GM19023 (cell line): ENCODE data around the gene ATP23.

Experiments used
- ATAC-seq: cut with Tn5 transposase; IDR thresholded peaks from one replicate; pipeline ENCODE4 v1.9.1; 2021; ENCODE audit warnings: mild to moderate bottlenecking, moderate library complexity; ENCODE audit not compliant: unreplicated experiment

ATP23 gene

DNA sequence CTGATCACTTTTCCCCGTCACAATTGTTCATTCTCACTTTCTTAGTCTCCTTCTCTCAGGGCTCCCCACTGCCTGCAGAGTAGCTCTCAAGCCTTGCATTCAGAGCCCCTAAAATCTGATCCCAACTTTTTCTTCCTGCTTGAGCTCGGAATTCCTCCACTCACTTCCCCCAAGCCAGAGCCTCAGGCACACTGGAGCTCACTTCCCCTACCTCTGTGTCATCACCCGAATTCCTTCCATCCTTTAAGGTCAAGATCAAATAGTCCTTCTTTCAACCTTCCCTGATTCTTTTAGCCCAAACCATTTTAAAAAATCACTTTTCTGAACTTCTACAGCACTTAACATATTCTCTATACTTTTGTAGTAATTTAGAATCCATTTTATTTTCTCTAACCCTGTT lies 34.1 kb upstream of the ATP23 start:
- no peak for ATAC-seq

DNA sequence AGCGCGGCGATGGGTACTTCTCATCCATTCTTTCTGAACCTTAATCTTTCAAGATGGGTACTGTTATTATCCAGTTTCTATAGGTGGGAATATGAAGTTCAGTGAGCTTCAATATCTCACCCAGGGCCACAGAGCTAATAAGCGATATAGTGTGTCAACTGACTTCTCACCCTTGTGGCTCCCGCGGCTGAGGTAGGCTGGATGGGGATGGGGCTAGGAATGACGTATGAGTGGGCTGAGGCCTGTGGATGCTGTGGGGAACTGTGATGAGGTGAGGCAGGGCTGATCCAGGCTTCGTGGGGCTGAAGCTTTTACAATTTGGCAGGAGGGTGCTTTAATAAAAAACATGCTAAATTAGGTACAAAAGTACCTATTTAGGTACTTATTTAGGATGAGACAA lies 32.9 kb upstream of the ATP23 start:
- ATAC-seq = no peak

GRCh38 chr12:57909056-57909455 lies 32.3 kb upstream of the ATP23 start:
- no peak for ATAC-seq

DNA sequence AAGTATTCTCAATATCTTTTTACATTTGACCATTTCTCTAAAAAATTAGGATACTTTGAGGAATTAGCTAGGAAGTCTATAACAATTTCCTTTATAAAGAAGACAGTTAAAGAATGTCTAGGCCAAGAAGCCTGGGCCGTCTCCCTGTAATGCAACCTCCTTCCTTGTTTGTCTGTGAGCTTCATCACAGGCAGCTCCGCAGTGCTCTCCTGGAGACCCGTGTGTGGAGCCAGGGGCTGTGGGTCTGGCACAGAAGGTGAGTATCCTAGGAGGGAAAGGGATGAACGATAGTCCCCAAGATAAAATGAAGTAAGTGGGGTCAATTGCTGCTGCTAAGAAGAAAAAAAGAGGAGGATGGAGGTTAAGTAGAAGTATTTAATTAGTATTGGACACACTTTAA lies 31.8 kb upstream of the ATP23 start:
- ATAC-seq = no peak

GRCh38 chr12:57918147-57918546 lies 23.2 kb upstream of the ATP23 start:
- no peak for ATAC-seq

DNA sequence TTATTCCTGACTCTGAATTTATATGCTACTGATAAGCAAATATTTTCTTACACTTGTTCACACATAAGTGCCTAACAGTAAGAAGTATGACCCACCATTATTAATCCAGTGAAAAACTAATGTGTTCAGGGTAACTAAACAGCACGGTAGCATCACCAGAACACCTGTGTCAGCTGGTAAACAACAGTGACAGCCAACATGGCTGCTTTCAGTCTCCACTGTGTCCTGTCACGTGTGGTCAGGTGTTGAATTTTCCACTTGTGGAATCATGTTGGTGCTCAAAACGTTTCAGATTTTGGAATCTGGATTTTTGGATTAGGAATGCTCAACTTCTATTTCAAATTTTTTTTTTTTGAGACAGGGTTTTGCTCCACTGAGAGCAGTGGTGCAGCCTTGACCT lies 14.3 kb upstream of the ATP23 start:
- ATAC-seq = no peak

- no peak for ATAC-seq
Measured at GRCh38 chr12:57929092-57929830, 12.1 kb upstream of the ATP23 start.

- no peak for ATAC-seq
Measured at GRCh38 chr12:57934819-57935218, 6.5 kb upstream of the ATP23 start.

- no peak for ATAC-seq
Measured at GRCh38 chr12:57935331-57935730, 6.0 kb upstream of the ATP23 start.

GRCh38 chr12:57935839-57936512 lies 5.4 kb upstream of the ATP23 start:
- ATAC-seq = peak; percentile 99

- ATAC-seq = no peak
Measured at GRCh38 chr12:57936513-57936883, 4.9 kb upstream of the ATP23 start.

- ATAC-seq = no peak
Measured at GRCh38 chr12:57939291-57939690, 2.1 kb upstream of the ATP23 start.

GRCh38 chr12:57940052-57940914 lies 1.1 kb upstream of the ATP23 start:
- ATAC-seq = no peak

DNA sequence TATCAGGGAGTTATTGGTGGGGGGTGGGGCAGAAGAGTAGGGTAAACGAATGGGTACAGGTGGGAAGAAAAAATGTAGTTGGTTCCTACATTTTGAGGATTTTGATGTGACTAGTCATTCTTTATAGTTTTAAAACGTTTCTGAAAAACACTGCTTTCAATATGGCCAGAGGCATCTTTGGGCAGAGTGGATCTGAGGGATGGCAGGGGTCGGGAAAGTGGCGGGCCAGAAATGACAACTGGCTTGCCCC lies 527 bp upstream of the ATP23 start:
- no peak for ATAC-seq

DNA sequence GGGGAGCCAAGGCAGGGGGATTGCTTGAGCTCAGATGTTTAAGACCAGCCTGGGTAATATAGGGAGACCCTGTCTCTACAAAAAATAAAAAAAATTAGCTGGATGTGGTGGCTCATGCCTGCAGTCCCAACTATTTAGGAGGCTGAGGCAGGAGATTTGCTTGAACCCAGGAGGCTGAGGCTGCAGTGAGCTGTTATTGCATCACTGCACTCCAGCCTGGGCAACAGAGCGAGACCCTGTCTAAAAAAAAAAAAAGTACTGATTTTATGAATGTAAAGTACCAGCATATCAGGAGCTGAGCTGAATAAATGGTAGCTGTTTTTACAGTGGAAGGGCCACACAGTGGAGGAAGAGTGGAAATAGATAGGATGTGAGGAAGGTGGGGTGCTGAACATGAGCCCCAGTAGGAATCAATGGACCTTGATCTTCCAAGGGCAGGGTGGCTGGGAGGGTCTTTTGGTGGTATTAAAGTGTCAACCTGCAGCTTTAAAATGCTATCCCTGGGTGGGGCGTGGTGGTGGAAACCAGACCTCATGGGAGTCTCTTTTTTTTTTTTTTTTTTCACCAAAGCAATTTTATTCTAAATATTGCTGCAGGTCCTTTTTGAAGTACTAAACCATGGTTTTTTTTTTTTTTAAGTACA lies 2.2 kb downstream of the ATP23 start:
- ATAC-seq = no peak

DNA sequence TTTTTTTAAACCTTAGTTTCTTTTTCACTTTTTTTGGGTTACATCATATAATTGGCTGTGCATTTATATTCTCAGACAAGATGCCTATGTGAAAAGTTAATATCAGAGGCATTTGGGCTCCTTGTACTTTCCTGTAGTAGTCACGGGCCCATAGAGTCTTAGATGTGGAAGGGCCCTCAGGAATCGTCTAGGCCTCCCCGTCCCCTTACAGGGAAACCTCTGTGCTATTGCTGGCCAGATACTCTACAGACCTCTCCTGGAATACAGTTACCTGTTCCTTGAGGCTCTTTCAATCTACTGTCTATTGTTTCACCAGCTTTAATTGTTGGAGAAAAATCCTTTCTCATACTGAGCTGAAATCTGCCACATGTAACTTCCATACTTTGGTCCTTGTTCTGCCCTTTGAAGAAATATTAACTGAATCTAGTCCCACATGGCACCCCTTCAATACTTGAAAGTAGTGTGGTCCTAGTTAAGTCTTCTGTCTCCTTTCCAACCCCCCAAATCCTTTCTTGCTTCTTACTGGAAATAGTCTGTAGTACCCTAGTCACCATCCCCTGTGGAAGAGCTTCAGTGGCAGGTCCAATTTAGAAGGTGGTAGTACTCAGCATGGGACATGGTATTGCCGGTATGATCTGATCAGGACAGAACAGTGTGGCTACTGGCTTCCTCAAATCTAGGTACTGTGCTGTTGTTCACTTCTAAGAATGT lies 3.1 kb downstream of the ATP23 start:
- ATAC-seq = no peak

DNA sequence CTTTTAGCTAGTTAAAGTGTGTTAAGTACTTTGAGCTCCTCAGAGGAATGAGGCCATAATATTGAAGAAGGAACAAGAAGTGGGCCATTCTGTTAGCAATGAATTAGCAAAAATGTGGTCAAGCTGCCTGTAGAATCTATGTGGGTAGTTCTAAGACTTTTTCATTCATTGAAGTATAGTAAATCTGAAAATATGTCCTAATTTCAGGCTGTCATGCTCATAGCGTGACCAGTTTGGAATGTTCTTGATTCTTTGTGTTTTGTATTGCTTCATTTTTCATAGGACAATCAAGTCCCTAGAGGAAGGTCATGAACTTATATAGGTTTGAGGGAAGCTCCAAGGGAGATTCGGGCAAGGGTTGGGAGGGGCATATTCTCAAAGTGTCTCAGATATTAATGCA lies 11.4 kb downstream of the ATP23 start:
- no peak for ATAC-seq

DNA sequence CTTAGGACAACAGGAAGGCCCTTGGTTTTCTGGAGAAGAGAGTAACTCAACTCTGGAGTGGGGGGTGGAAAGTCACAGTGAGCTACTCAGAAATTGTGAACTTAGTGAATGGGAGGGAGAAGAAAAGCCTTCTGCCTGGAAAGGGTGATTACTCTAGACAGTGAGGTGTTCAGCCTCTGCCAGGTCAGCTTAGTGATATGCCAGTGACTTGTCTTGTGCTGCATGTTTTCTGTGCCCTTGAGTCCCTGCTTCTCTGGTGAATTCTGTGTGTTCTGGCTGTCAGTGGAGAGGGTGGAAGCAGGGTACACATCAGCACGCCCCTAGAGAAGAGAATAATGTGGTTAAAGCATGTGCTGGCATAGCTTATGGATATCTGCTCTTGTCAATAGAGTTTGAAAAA lies 13.4 kb downstream of the ATP23 start:
- ATAC-seq = no peak

DNA sequence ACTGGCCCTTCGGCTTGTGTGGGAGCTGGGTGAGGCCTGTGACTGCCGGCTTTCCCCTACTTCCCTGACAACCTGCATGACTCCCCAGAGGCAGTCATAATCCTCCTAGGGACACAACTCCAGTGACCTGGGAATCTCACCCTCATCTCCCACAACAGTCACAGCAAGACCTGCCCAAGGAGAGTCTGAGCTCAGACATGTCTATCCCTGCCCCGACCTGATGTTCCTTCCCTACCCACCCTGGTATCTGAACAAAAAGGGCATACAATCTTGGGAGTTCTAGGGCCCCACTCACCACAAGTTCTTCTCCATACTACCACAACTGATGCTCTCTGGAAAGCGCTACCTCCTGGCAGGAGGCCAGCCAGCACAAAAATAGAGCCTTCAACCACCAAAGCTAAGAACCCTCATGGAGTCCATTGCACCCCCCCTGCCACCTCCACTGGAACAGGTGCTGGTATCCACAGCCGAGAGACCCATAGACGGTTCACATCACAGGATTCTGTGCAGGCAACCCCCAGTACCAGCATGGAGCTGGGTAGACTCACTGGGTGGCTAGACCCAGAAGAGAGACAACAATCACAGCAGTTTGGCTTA lies 16.8 kb downstream of the ATP23 start:
- no peak for ATAC-seq

DNA sequence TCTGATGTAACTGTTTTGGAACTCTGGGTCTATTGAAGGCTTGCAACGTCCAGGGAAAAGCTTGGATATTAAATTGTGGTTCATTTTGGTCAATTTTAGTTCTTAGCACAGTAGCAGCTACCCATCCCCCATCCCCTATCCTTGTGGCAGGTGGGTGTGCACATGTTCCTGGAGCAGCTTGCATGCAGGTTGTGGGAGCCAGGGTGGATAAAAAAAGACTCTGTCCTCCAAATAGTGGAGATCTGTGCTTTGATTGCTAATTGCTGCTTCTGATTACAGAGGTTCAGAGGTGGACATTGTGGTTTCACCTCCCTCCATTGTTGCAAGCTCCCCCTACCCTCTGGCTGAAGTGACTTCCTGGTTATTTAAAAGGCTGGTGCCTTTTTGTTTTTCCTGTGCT lies 23.1 kb downstream of the ATP23 start:
- no peak for ATAC-seq

DNA sequence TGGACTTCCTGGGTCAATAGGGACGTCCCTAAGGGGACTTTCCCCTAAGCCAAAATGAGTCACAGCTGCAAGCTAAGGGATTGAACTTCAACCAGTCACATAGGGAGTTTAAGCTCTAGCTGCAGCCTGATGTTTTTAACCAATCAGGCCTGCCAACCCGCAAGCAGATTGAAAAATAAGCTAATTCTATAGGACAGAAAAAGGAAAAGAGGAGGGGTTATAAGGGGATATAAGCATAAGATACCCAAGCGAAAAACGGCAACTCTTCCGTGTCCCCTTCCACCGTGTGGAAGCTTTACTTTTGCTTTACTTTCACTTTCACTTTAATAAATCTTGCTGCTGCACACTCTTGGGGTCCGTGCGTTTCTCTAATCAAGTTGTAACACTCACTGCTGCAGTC lies 24.4 kb downstream of the ATP23 start:
- no peak for ATAC-seq
